Brain microvascular endothelial cell (primary cell): Measurements from ENCODE around the gene PRR11.

ENCODE experiments used
- DNase-seq: peaks from one replicate; pipeline ENCODE4 v3.0.0-alpha.2; 2020
- H3K27ac ChIP-seq: fragments of 250-450 bp; sonication (Bioruptor Pico); 2 replicates; pipeline ENCODE4 v1.5.1; 2020; ENCODE audit warnings: mild to moderate bottlenecking, moderate library complexity
- H3K27me3 ChIP-seq: fragments of 250-450 bp; sonication (Bioruptor Pico); replicated peaks from 2 replicates; pipeline ENCODE4 v1.5.1; 2020; ENCODE audit warnings: mild to moderate bottlenecking
- H3K36me3 ChIP-seq: fragments of 250-450 bp; sonication (Bioruptor Pico); replicated peaks from 2 replicates; pipeline ENCODE4 v1.5.1; 2020; ENCODE audit warnings: mild to moderate bottlenecking
- H3K4me3 ChIP-seq: 2 replicates; pipeline ENCODE4 v1.5.1; 2011; ENCODE audit warnings: low read depth, mild to moderate bottlenecking, control low read depth, low read length, moderate library complexity
- in situ Hi-C: cut with HindIII; loops from 2 replicates; pipeline ENCODE4 v1.10.0; 2017; ENCODE audit warnings: low sequenced_read_pairs, low pct_ligation_motif_present
- TF ChIP-seq, protein P1 (sequence below): IDR thresholded peaks from 2 replicates; pipeline ENCODE4 v1.5.1; 2011; ENCODE audit warnings: low read depth, mild to moderate bottlenecking, moderate library complexity, low read length, control low read depth, inconsistent platforms; ENCODE audit errors: missing control alignments

The PRR11 gene

DNA sequence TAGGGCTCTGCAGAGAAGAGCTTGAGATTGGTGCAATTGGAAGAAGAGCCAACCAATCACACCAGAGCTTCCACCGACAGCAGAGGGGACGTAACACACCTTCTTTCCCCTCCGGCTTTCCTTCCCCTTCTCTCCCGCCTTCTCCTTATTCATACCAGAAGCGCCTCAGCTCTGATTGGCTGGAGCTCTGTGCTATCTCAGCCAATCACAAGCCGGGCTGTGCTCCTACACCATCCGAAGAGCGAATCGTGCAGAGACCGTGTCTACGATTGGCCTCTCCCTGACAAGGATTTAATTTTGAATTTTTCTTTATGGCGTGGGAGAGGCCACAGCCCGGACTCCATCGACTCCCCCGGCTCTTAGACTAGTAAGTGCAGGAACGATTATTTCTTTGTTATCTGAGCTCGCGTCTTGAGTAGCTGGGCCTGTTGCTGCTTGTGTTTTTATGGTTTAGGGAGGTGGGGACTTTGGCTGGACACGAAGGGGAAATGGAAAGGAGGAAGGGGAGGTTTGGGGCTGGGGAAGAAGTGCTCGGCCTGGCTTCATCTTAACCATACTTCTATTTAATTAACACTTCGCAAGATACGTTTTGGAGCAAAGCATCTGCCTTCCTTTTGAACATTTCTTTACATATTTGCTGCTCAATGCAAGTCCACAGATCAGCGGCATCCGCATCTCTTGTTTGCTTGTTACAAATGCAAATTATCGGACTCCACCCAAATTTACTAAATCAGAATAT, at the start of gene PRR11:
Gene PRR11 (plus strand): TSS at position 308 of the 739 bp plus-strand sequence. CDS start 14,007 bp downstream, outside the sequence.
- peak within 1 kb of the TSS; percentile 78 for H3K27ac ChIP-seq
- H3K4me3 ChIP-seq = peak within 1 kb of the TSS; percentile 92
- in situ Hi-C loops = no loop called here
- no peaks in the 10 kb centered on the region for H3K27me3 ChIP-seq
- TF ChIP-seq, protein P1, sequence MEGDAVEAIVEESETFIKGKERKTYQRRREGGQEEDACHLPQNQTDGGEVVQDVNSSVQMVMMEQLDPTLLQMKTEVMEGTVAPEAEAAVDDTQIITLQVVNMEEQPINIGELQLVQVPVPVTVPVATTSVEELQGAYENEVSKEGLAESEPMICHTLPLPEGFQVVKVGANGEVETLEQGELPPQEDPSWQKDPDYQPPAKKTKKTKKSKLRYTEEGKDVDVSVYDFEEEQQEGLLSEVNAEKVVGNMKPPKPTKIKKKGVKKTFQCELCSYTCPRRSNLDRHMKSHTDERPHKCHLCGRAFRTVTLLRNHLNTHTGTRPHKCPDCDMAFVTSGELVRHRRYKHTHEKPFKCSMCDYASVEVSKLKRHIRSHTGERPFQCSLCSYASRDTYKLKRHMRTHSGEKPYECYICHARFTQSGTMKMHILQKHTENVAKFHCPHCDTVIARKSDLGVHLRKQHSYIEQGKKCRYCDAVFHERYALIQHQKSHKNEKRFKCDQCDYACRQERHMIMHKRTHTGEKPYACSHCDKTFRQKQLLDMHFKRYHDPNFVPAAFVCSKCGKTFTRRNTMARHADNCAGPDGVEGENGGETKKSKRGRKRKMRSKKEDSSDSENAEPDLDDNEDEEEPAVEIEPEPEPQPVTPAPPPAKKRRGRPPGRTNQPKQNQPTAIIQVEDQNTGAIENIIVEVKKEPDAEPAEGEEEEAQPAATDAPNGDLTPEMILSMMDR = no peak
- peak; percentile 100 for DNase-seq
- no peaks in the 10 kb centered on the region for H3K36me3 ChIP-seq

DNA sequence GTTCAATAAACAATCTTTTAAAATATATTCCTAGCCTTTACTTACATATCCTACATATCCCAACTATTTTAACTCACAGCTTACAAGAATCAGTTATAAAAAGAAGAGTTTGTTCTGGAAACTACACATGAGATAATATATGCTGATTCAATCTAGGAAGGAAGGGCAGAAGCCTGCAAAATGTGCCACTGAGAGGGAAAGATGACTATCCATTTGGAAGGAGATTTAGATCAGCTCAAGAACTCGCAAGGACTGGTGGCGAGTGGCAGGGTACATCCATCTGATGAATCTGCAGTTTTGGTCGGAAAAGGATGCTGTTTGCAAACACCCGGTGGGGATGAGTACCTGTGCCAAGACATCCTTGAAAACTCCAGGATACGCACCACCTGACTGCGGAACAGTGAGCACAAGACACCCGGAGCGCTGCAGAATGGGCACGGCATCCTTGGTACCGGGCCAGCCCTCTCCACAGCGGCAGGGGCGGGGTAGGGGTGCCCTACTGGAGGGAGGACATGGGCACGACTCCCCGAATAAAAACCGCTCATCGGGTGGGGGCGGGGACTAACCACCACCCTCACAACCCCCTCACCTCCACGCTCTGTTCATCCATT, 49.6 kb upstream of the PRR11 start:
- Histone ChIP-seq H3K27ac (peak overlapping the region; percentile 96), H3K4me3 (peak overlapping the region; percentile 88), H3K27me3 (no peaks in the 10 kb centered on the region), H3K36me3 (peaks cover 4% of the 10 kb centered on the region)
- in situ Hi-C loops = no loop called here
- DNase-seq = peak; percentile 37
- TF ChIP-seq, protein P1 = no peak

DNA sequence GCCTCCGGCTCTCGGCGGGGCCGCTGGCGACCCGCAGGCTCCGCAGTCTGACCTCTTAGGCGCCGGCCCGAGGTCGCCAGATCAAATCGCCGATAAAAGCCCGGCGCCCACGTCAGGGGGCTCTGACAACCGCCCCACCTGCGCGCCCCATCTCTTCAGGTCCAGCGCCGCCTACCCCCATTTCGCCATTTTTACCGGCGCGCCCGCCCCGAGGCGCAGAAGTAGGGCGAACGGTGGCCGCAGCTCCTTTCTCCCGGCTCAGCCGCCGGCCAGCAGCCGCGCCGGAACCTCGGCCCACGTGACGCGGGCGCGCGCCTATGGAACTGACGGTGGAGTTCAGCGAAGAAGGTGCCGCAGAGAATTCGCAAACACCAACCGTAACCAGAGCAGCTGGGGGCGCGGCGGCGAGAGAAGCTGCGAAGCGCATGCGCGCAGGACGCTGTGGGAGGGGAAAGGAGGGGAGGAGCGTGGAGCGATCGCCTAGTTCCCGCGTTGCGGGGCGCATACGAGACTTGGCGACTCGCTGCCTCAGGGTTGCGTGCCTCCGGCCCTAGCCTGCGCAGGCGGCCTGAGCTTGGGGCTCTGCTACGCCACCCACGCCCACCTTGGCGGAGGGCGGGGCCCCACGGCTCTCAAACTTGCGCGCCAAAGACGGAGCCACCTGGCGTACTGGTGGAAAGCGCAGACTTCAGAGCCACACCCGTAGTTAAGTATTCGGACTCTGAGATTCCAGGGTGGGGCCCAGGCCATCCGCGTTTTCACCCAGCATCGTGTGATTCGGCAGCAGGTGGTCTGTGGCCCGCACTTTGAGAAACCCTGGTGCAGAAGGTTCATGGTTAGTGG, 48.9 kb upstream of the PRR11 start, which contains the start of gene TRIM37:
Gene TRIM37 (minus strand): TSS at position 418 of the 843 bp plus-strand sequence. CDS start 419 bp downstream, outside the sequence.
- H3K4me3 ChIP-seq = peak within 1 kb of the TSS; percentile 88
- in situ Hi-C loops = no loop called here
- peaks cover 6% of the 10 kb centered on the region for H3K36me3 ChIP-seq
- peak within 1 kb of the TSS; percentile 96 for H3K27ac ChIP-seq
- TF ChIP-seq, protein P1 = no peak
- DNase-seq = peak; percentile 98
- H3K27me3 ChIP-seq = no peaks in the 10 kb centered on the region

DNA sequence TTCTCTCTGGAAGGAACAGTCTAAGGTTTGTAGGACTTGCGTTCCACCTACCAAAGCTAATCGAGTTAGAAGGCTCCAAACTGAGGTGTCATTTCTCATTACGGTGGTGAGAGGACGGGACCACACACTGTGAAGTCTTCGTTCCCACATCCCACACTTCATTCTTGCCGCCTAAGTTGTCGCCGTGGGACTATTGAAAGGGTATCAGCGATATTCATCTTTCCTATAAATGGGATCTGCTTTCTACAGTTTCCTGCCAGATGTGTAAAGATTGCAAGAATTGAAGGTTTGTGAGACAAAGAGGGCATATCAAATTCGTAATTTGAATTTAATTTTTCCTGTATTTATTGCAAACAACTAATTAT, 48.3 kb upstream of the PRR11 start:
- in situ Hi-C loops = no loop called here
- TF ChIP-seq, protein P1 = no peak
- Histone ChIP-seq H3K27ac (peak overlapping the region; percentile 75), H3K4me3 (peak overlapping the region; percentile 88), H3K27me3 (no peaks in the 10 kb centered on the region), H3K36me3 (peaks cover 6% of the 10 kb centered on the region)
- no peak for DNase-seq

DNA sequence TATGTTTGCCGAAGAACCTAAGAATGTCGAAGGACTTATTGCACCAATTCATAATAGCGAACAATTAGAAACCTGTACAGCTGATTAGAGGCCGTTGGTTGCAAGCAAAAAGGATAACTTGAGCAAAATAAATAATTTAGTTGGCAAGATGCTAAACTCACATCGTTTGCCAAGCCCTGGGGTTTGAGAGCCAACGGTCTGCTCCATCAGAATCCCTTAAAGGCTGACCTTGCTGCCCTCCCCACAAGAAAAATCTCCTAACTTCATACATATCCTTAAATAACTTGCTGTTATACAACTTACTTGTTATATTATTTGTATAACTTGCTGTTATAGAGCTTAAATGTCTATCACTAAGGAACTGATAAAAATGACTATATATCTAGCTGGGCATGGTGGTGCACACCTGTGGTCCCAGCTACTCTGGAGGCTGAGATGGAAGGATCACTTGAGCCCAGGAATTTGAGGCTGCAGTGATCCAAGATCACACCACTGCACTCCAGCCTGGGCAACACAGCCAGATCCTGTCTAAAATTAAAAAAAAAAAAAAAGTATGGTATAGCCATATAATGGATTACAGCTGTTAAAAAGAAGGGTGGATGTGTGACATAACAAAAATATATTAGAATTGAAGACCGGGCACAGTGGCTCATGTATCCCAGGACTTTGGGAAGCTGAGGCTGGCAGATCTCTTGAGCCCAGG, 47.0 kb upstream of the PRR11 start:
- H3K36me3 ChIP-seq = peaks cover 4% of the 10 kb centered on the region
- no peaks in the 10 kb centered on the region for H3K27me3 ChIP-seq
- H3K27ac ChIP-seq = no peak overlapping the region
- in situ Hi-C loops = no loop called here
- TF ChIP-seq, protein P1 = no peak
- no peak for DNase-seq
- H3K4me3 ChIP-seq = no peak overlapping the region
